Measurements from ENCODE around the gene RPS27L. TPM values are rescaled to one million over a fixed set of nuclear protein-coding genes. Genes with fewer than 3 reads are reported as not detected.

Gene RPS27L
- total RNA-seq, 1 experiment from 2014 or later = 154 TPM

- POLR2A ChIA-PET = interaction anchor here (1.0 to 1.8 kb wide), 3 partner anchors 11 to 35 kb away, joined by 3 to 6 read pairs (median 5); partner anchors contain the start of gene RPS27L
- H3K27ac Mint-ChIP-seq (ENCODE audit: low read depth, unreplicated experiment) = peak overlapping the region; percentile 94
These were observed 35.0 kb downstream of the RPS27L start for GRCh38 chr15:63122002-63122875.

GRCh38 chr15:63121382-63122001, 35.8 kb downstream of the RPS27L start, which contains the start of gene LACTB:
Gene LACTB (plus strand): TSS chr15:63121861. CDS start chr15:63121872, 11 bp downstream.
- CTCF ChIA-PET = no interaction called here
- Mint-ChIP-seq H3K9me3 (ENCODE audit: unreplicated experiment) (peaks cover 18% of the 10 kb centered on the region), H3K4me3 (ENCODE audit: unreplicated experiment) (peak within 1 kb of the TSS; percentile 69), H3K27ac (ENCODE audit: low read depth, unreplicated experiment) (peak within 1 kb of the TSS; percentile 94), H3K27me3 (ENCODE audit: insufficient read depth, unreplicated experiment) (no peaks in the 10 kb centered on the region), H3K36me3 (ENCODE audit: insufficient read depth, unreplicated experiment) (peaks cover 15% of the 10 kb centered on the region), H3K4me1 (ENCODE audit: insufficient read depth, unreplicated experiment) (peaks cover 8% of the 10 kb centered on the region)
- peak; percentile 89 for DNase-seq (ENCODE audit: unreplicated experiment)
- no peak for TF ChIP-seq CTCF (IDR thresholded peaks at IDR 0.05; ENCODE audit: unreplicated experiment)
- intact Hi-C loops (cut with micrococcal nuclease) = loop anchor here (1.0 kb wide), 1 partner anchor 35 kb away; no protein-coding TSS in a partner anchor
- no TSS peak for BruUV-seq (replicated peaks)
- POLR2A ChIA-PET = interaction anchor here (0.7 to 1.8 kb wide), 5 partner anchors 14 to 156 kb away, joined by 3 to 6 read pairs (median 5); partner anchors contain the start of genes APH1B and RPS27L

More at GRCh38 chr15:63122002-63122875, 35.0 kb downstream of the RPS27L start:
- no peak for TF ChIP-seq CTCF (IDR thresholded peaks at IDR 0.05; ENCODE audit: unreplicated experiment)
- CTCF ChIA-PET = no interaction called here
- Mint-ChIP-seq H3K27me3 (ENCODE audit: insufficient read depth, unreplicated experiment) (no peaks in the 10 kb centered on the region), H3K4me3 (ENCODE audit: unreplicated experiment) (peak overlapping the region; percentile 69), H3K4me1 (ENCODE audit: insufficient read depth, unreplicated experiment) (peaks cover 8% of the 10 kb centered on the region), H3K9me3 (ENCODE audit: unreplicated experiment) (peaks cover 18% of the 10 kb centered on the region), H3K36me3 (ENCODE audit: insufficient read depth, unreplicated experiment) (peaks cover 22% of the 10 kb centered on the region)
- intact Hi-C loops (cut with micrococcal nuclease) = no loop called here
- peak; percentile 84 for DNase-seq (ENCODE audit: unreplicated experiment)
- BruUV-seq (replicated peaks) = no TSS peak

GRCh38 chr15:63118854-63119253, 38.4 kb downstream of the RPS27L start:
- POLR2A ChIA-PET = interaction anchor here (0.6 to 1.7 kb wide), 2 partner anchors 9 to 70 kb away, joined by 3 to 4 read pairs; no protein-coding TSS in a partner anchor
- H3K4me3 Mint-ChIP-seq (ENCODE audit: unreplicated experiment) = no peak overlapping the region
- H3K36me3 Mint-ChIP-seq (ENCODE audit: insufficient read depth, unreplicated experiment) = no peaks in the 10 kb centered on the region
- no peak overlapping the region for H3K27ac Mint-ChIP-seq (ENCODE audit: low read depth, unreplicated experiment)
- no peak for TF ChIP-seq CTCF (IDR thresholded peaks at IDR 0.05; ENCODE audit: unreplicated experiment)
- no TSS peak for BruUV-seq (replicated peaks)
- no peaks in the 10 kb centered on the region for H3K27me3 Mint-ChIP-seq (ENCODE audit: insufficient read depth, unreplicated experiment)
- no peak for DNase-seq (ENCODE audit: unreplicated experiment)
- peaks cover 8% of the 10 kb centered on the region for H3K4me1 Mint-ChIP-seq (ENCODE audit: insufficient read depth, unreplicated experiment)
- intact Hi-C loops (cut with micrococcal nuclease) = no loop called here
- H3K9me3 Mint-ChIP-seq (ENCODE audit: unreplicated experiment) = peaks cover 18% of the 10 kb centered on the region
- CTCF ChIA-PET = no interaction called here

- ChIA-PET POLR2A (interaction anchor here (0.7 kb wide), 2 partner anchors 48 to 64 kb away, joined by 3 read pairs; no protein-coding TSS in a partner anchor), CTCF (interaction anchor here (1.5 kb wide), 1 partner anchor 20 kb away, joined by 7 read pairs; no protein-coding TSS in a partner anchor)
- Mint-ChIP-seq H3K36me3 (ENCODE audit: insufficient read depth, unreplicated experiment) (peaks cover 7% of the 10 kb centered on the region), H3K4me1 (ENCODE audit: insufficient read depth, unreplicated experiment) (no peaks in the 10 kb centered on the region), H3K9me3 (ENCODE audit: unreplicated experiment) (peaks cover 3% of the 10 kb centered on the region), H3K27me3 (ENCODE audit: insufficient read depth, unreplicated experiment) (no peaks in the 10 kb centered on the region), H3K27ac (ENCODE audit: low read depth, unreplicated experiment) (no peak overlapping the region), H3K4me3 (ENCODE audit: unreplicated experiment) (no peak overlapping the region)
- no peak for TF ChIP-seq CTCF (IDR thresholded peaks at IDR 0.05; ENCODE audit: unreplicated experiment)
- intact Hi-C loops (cut with micrococcal nuclease) = no loop called here
- no peak for DNase-seq (ENCODE audit: unreplicated experiment)
- BruUV-seq (replicated peaks) = no TSS peak
These were observed 42.8 kb downstream of the RPS27L start for GRCh38 chr15:63114465-63114864.
